B cell (primary cell): ENCODE results near the gene ANKAR.

ENCODE experiments used
- EZH2 ChIP-seq: IDR thresholded peaks from 2 replicates; pipeline ENCODE4 v1.6.1; 2012; ENCODE audit warnings: borderline replicate concordance, low read depth, mild to moderate bottlenecking, moderate library complexity, low read length; ENCODE audit not compliant: insufficient read depth, poor library complexity, severe bottlenecking
- TF ChIP-seq, protein P1 (sequence below): fragments of 200-600 bp; IDR thresholded peaks from one replicate; pipeline ENCODE4 v1.8.0; 2022; ENCODE audit warnings: antibody characterized with exemption, mild to moderate bottlenecking

DNA sequence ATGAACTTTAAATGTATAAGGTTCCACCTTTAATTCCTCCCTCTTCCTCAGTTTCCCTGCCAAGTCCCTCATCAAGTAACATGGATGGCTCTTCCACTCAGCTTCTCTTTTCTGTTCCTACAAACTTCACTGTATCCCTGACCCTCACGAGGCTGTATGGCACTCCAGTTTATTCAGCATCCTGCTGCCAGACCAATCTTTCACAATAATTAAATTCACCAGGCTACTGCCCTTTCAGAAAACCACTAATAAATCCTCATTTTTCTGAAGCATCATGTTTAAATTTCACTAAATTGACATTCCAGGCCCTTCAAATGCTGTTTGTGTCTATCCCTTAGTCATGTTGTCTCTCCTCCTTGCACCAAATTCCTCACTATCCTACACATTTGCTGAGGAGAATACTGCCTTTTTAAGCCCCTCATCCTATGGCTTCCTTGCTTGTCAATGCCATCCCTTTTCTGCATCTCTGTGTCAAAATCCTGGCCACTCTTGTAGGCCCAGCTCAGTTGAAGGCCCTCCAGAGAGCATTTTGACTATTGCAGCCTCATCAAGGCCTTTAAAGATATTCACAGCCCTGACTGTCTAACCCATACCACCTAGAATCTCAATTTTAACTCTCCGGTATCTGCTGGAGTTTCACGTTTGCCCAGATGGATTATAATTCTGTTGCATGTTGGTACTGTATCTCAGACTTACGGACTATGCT lies 36.0 kb upstream of the ANKAR start:
- TF ChIP-seq, protein P1, sequence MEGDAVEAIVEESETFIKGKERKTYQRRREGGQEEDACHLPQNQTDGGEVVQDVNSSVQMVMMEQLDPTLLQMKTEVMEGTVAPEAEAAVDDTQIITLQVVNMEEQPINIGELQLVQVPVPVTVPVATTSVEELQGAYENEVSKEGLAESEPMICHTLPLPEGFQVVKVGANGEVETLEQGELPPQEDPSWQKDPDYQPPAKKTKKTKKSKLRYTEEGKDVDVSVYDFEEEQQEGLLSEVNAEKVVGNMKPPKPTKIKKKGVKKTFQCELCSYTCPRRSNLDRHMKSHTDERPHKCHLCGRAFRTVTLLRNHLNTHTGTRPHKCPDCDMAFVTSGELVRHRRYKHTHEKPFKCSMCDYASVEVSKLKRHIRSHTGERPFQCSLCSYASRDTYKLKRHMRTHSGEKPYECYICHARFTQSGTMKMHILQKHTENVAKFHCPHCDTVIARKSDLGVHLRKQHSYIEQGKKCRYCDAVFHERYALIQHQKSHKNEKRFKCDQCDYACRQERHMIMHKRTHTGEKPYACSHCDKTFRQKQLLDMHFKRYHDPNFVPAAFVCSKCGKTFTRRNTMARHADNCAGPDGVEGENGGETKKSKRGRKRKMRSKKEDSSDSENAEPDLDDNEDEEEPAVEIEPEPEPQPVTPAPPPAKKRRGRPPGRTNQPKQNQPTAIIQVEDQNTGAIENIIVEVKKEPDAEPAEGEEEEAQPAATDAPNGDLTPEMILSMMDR: no peak
- no peak for TF ChIP-seq EZH2
